Islet of Langerhans (tissue), 1 donor: ENCODE results near the gene WDR81.

Source experiments
- FAIRE-seq: peaks from one replicate; lab custom pipeline; 2011; peaks lifted over from hg19 to GRCh38; lab: Jason Lieb, UNC

The WDR81 gene

GRCh38 chr17:1782171-1782567 is 57.7 kb downstream of the WDR81 start:
- FAIRE-seq, result no peak

DNA sequence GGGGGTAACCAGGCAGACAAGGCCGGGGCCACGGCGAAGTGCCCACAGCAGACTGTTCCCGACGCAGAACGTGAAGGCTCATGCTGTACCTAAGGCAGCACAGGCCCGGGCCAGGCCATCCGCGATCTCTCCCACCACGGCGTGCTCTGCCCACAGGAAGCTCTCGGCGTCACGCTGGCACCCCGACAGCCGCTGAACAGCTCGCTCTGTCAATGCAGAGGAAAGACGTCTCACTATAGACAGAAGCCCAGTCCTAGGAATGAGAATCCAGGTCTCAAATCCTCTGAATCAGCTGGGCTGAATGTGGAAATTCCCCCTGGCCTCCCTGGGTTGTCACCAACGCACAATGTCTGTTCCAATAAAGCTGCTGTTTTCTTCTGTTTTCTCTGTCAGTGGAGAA is 58.8 kb downstream of the WDR81 start:
- no peak for FAIRE-seq

GRCh38 chr17:1783834-1784611 is 59.5 kb downstream of the WDR81 start:
- FAIRE-seq, result no peak

GRCh38 chr17:1785930-1786329 is 61.4 kb downstream of the WDR81 start:
- FAIRE-seq, result no peak

GRCh38 chr17:1786708-1787107 is 62.2 kb downstream of the WDR81 start:
- FAIRE-seq, result no peak

DNA sequence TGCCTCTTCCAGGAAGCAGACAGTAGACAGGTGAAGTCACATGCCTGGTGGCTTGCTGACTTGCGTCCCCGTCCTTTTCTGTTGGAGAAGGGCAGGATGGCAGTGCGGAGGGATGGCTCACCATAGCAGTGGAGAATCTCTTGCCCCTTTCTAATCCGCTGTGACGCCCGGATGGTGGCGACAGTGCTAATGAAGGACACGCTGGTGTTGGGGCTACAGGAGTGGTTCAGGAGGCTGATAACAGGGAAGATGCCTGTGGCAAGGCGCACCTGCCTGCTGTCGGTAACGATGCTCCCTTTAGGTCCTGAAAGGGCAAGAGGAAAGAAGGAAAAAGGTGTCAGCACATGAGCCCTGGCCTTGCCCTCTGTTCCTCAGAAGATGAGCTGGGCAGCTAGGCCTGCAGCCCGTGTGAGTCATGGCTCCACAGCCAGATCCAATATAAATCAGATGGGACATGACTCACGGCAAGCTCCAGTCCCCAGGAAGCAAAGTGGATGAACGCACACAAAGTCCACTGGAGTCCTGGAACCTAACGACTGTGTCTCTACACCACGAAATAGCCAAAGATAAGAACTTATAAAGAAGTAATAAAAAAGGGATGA is 62.9 kb downstream of the WDR81 start:
- FAIRE-seq, result no peak
